ENCODE data around the gene MED10.
"Not testable (repeated sequence)": the region's sequence is repeated elsewhere in the genome, so short reads cannot be mapped to it uniquely, and the experiment has no call there.

Gene MED10

DNA sequence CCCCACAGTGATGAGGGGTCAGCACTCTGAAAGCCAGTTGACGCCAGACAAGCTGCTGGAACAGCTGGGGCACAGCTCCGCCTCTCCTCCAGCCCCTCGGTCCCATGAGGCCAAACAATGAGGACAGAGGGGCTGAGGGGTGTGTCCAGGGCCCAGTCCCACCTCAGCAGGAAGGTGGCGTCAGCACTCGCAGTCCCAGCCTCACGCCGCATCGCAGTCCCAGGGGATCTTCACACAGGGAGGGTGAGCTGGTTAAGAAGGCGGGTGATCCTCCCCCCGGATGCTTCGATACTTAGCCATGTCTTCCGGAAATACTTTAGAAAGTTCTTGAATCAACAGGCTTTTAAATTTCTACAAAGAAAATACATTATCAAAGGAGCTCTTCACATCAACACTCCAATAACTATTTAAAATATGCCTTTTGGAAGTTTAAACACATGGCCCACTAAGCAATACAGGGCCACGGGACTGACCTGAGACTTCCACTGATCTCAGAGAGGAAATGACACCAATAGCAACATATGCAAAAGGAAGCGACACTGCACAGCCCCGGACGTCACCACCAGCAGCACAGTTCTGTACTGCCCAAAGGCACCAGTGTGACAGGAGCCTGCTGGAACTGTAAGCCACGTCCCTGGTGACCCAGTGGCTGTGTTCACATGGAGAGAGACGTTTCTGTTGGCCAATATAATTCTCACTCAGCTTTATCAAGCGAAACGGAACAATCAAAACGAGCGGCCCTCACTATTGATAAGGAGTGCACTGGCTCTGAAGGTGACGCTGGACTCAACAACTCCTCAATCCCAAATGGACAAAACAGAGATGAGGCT is 5.9 kb downstream of the MED10 start:
- DNase-seq: no peak

DNA sequence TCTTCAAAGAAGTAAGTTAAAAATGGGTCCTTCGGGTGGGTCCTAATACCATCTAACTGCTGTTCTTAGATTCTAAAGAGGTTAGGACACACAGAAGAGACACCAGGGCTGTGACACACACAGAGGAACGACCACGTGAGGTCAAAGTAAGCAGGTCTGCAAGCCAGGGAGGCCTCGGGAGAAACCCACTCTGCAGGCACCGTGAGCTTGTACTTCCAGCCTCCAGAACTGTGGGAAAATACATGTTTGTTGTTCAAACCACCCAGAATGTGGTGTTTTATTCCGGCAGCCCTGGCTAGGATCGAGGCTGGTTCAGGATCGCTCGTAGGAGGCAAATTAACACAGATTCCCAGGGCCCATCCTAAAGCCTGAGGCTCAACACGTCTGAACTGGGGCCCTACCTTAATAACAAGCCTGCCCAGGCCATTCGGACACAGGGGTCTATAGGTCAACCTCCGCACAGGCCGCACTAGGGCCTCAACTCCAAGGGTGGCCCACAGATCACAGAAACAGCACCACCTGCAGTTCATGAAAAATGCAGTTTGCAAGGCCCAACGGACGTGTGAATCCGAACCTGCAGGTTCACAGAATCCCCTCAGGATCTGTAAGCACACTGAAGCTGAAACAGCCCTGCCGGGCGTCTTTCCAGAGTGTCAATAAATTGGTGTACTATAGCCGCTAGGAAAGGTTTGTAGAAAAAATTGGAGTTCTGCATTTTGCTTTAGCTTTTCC is 7.1 kb downstream of the MED10 start:
- no peak for DNase-seq

DNA sequence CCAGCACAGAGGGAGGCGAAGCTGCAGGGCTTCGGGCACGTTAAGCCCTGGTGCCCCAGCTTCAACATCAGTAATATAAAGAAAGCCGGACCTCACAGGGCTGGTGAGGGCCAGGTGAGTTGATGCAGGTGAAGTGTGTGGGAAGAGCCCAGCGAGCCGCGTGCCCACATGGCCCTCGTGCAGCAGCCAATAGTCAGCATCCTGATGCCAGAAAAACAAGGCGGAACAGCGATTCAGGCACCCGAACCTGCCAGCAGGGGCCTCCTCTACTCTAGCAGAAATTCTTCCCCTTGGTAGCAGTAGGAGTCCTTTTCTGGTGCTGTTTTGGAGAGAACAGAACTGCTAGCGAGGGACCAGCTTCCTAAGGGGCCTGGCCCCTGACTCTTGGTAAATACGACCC is 7.8 kb downstream of the MED10 start:
- no peak for DNase-seq

DNA sequence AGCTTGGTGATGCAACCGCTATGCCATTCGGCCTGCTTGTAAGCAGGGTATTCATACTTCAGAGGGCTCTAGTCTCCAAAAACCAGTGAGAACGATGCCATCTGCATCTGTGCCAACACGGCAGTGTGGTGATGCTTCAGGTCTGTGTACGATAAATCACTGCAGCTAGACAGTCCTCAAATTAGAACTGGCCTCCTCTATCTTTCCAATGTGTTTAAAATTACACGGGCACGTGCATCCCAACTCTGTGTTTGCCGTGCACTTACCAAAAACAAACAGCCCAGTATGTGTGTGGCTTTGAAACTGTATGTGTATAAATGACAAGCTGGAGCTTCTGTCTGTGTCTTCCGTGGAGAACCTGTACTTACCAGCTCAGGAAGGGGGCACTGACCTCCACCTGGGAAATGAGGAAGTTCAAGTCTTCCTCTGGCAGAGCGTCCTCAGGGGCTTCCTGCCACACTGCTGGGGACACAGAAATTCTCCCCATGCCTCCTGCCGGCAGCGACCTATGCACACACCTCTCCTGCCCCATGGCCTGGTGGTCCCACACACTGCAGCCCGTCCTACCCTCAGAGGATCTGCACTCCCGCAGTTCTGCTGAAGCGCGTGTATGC is 12.3 kb downstream of the MED10 start:
- no peak for DNase-seq

DNA sequence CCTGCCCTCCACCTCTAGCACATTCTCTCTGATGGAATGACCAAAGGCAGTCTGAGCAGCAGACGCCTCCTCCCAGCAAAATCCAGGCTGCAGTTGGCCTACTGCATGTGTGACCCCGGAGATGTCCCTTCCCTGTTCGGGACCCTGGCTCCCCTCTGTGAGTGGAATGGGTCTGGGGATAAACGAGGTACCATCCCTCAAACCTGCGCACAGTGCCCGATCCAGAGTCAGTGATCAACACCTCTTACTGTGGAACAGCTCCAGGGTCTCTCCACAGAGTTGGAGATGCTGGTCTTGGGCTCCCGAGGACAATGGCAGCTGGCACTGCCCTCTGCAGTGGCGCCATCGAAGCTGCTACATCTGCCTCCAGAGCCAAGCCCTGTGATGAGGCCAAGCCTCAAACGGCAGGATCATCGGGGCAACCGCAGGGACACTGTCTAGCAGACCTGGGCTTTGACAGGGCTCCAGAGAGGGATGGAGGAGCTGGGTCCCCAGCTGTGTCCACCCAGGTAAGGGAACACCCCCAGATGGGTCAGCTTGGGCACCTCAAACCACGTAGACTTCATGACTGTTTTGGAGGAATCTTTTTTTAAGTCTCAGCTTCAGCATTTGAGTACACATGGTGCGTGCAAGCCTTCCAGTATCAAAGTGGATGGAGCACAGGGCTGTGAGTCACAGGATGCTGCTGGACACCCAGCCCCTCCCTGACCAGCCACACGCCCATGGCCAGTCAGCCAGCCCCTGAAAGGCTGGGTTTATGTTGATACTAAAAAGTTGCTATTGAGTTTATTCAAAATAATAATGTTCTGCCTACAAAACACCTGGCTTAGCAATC is 13.0 kb downstream of the MED10 start:
- DNase-seq: no peak

DNA sequence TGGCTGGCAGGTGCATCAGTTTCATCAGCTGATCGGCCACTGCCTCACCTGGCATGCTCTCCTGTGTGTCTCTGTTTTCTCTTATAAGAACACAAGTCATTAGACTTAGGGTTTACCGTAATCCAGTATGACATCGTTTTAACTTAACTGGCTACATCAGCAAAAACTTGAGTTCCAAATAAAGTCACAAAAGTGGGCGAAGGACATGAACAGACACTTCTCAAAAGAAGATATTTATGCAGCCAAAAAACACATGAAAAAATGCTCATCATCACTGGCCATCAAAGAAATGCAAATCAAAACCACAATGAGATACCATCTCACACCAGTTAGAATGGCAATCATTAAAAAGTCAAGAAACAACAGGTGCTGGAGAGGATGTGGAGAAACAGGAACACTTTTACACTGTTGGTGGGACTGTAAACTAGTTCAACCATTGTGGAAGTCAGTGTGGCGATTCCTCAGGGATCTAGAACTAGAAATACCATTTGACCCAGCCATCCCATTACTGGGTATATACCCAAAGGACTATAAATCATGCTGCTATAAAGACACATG is 14.8 kb downstream of the MED10 start:
- not testable (repeated sequence) for DNase-seq

DNA sequence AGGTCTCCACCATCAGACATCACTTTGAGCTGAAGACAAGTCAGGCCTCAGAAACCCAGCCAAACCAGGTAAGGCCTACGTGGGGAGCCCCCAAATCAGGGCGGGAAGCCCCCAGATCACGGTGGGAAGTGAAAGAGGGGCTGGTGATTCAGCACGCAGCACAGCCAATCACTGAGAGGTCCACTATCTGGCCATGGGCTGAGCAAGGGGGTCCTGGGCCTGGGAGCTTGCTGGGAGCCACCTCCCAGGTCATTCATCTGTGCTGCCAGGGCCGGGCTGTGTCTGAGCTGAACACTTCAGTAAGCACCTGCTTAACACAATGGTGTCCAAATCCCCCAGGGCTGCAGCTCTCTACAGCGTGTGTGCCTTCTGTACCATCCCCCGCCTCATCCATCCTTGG is 15.5 kb downstream of the MED10 start:
- peak; percentile 35 for DNase-seq

DNA sequence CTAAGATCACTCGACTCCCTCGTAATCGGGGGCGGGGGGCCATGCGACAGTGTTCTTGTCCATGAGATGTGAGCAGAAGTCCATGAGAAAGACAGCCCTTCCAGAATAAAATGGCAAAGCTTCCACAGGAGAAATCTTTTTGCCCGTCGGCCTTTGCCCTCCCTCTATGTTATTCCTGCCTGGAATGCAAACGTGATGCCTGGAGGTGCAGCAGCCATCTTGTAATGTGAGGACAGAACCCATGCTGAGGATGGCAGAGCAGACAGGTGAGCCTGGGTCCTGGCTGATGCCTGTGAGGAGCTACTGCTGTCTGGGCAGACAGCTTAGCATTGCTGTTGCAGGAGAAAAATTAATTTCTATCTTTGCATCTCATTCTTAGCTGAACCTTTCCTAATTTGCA is 17.2 kb downstream of the MED10 start:
- DNase-seq: no peak

DNA sequence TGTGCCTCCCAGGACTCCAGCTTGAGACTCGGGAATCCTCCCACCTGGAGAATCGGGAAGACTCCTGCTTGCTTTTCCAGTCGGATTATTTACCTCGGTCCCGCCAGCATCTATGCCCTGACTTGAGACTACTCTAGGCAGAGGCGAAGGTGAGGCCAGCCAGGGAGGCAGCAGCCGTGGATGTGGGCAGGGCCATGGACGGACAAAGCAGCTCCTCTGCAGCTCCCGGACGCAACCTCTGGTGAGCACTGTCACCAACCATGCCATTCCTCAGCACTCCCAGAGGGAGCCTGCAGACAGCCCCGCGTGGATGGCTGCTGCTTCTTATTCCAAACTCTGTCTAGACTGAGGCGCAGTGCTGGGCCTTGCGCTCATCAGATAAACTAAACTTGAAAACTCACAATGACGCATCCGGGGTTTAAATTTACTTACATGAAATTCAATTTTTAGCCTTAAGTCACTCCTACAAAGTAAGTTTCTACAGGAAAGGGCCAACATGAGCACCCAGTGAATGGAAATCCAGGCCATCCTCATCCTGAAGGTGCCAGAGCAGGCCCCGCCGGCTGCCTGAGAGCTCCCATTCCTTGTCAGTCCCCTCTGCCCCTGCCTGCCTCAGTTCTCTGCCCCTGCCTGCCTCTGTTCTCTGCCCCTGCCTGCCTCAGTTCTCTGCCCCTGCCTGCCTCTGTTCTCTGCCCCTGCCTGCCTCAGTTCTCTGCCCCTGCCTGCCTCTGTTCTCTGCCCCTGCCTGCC is 17.8 kb downstream of the MED10 start:
- no peak for DNase-seq

DNA sequence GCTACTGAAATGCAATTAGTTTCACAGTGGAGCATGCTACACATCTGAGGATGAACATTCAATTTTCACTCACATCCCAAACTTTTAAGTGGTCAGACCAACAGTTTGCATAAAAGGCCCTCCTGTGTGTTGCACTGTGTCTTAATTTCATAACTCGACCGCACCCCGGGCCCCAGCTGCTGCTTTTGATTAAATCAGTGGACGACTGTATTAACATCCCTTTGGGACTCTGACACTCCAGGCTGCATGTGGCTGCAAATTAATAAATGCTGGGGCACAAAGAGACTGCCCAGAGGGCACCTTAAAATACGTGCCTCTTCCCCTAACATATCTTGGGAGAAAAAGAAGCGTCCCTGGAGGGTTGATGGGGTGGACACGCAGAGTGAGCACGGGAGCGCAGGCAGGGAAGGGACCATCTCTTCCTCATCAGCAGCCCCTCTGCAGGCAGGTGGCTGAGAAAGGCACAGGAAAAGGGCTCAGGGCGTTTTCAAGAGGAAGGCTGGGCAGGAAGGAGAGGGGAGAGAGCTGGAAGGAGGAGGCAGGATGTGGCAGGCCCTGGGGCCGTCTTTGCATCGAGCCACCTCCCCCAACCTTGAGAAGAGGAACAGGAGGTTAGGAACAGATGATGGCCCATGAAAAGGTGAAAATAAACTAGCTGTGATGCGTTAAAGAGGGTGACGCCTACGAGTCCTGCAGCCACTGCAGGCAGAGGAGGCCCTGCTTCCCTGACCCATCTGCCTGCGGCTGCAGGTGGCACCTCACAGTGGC is 18.6 kb downstream of the MED10 start:
- no peak for DNase-seq

DNA sequence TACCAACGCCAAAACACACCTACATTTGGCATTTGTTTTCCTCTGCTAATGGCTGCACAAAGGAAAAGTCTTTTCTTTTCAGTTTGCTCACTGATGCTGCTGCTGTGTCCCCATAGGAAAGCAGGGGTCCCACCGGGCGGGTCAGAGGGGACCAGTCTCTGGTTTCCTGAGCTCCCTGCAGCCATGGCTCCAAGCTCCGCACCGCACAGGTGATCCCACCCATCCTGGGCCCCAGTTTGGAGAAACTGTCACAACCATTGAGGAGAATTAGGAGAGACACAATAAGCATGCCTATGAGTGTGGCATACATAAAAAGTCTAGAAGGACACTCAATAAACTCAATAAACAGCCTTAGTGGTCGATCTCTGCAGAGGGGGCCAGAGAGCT is 19.9 kb downstream of the MED10 start:
- no peak for DNase-seq

DNA sequence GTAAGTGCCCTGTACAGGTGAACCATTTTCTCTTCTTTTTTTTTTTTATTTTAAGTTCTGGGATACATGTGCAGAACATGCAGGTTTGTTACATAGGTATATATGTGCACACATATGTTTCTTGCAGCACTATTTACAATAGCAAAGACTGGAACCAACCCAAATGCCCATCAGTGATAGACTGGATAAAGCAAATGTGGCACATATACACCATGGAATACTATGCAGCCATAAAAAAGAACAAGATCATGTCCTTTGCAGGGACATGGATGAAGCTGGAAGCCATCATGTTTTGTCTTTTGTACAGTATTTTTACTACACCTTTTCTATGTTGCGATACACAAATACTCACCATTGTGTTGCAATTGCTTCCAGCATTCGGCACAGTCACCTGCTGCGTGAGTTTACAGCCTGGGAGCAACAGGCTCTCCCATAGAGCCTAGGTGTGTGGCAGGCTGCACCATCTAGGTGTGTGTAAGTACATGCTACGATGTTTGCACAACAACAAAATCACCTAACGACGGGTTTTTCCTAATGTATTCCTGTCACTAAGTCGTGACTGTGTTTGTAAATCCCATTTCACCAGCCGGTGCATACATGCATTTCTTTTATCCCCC is 20.4 kb downstream of the MED10 start:
- DNase-seq: not testable (repeated sequence)

DNA sequence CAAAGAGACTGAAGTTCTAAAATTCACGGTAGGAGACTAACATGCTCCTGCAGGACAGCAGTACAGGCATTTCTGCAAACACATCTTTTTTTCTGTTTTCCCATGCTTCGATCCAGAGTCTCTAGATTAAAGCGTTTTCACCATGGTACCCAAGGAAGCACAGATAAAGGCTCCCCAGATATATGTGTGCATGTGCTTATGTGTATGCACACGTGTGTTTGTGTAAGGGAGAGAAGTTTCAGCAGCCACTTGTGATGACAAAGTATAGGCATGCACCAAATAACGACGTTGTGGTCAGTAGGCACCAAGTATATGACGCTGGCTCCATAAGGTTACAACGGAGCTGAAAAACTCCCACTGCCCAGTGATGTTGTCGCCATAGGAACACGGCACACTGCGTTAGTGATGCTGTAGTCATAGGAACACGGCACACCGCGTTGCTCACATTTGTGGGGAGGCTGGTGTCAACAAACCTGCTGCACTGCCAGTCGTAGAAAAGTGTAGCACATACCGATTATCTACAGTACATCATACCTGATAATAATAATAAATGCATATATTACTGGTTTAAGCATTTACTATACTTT is 21.7 kb downstream of the MED10 start:
- no peak for DNase-seq

DNA sequence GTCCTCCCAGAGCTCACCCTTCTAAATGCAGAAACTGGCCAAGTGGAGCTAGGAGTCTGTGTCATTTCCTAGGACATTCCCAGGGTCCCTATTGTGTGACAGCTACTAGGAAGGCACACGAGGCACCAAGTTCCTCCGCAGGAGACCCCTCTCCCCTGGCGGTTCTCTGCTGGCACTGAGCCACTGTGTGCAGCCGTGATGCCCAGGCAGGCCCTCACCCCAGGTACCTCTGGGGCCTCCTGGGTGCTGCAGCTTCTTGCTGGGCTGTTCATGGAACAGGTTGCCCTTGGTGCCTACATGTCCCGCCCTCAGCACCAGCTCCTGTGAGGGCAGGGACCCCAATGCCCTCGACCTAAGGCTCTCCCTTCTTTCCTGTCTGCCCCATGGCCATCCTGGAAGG is 23.1 kb downstream of the MED10 start:
- DNase-seq: no peak

DNA sequence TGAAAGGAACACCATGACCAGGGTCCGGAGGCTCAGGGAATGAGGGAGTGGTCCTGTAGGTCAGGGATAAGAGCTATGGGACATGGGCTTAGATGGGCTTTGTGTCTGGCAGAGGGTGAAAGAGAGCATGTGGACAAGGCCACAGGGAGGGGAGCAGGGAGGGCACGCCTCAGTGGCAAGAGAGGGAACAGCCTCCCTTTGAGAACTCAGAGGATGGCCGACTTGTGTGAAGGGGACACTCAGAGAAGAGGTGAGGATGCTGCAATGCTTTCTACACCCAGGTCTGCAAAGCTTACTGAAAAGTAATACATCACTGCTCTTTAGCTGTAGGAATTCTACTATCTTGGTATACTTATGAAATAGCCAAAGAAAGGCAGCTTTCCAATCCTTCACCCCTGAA is 23.5 kb downstream of the MED10 start:
- no peak for DNase-seq

DNA sequence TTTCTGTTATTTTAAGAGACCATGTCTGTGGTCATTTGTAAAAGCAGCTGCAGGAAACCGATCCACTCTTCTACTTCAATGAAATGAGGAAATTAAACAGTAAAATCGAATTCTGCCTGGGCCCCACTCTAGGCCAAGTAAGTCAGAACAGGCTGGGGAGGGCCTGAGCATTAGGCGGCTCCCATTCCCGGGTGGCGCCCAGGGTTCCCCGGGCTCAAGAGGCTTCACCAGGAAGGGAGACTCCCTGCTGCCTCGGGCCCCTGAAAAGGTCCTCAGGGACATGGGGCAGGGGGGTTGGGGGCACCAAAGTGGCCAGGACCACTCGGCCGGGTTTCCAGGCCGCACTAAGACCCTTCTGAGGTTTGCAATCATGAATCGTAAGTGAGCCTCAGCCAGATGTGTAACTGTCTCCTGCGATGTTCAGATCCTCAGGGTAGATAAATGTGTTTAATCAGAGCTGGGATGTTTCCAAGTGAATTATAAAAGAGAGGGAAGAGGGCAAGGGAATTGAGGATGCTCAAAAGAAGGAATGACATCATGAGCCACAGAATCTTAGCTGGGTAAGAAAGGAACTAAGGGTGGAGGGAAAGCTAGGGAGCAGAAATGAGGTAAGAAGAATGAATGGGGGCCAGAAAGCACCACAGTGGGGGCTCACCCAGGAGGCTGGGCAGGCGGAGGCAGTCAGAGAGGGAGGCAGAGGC is 24.6 kb downstream of the MED10 start:
- no peak for DNase-seq

DNA sequence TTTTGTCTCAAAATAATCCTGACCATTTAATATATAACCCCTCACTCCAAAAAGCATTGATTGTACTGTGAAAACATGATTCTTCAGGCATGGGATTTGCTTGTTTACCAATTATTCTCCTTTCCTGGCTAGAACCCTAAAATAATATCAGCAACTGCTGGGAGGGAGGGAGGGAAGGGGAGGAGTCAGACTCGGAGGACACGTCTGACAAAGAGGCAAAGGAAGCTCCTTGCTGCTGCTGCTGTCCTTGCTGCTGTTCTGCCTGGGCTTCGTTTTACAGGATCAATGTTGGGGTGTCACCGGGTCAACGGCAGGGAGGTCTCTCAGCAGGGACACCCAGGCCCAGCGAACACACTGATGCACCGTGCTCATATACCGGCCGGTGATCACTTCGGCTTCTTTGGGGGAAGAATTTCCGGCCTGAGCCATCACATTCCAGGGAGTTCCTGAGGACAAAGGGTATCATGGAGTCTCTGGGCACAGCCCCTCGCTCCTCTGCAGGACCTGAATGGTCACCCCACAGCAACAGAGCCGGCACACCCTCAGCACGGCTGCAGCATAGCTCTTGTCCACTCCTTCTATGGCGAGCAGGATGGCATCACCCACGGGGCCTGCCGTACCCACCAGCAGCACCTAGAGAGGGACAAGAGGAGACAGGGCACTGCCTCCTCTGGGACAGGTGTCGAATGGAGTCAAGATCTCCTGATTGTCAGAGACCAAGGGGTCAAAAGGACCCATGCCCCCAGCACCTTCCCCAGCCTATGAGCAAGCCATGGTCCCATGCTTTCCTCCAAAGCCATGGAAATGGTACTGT is 27.9 kb downstream of the MED10 start:
- DNase-seq: no peak

DNA sequence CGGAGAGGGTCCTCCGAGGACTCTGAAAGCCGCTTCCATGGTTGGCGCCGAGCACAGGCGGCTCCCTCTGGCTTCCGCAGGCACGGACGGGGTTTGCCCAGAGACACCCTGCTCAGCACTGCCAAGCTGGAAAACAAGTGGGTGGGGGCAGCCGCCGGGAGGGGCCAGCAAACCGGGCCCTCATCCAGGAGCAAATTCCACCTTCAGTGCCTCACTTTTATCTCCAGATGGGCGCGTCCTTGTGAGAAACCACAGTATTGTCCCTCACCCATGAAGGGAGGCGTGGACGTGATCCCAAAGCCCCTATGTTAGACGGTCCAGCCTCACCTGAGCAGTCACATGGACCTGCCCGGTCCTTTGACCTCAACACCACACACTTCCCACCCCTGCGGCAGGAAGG is 29.0 kb downstream of the MED10 start:
- DNase-seq: no peak

DNA sequence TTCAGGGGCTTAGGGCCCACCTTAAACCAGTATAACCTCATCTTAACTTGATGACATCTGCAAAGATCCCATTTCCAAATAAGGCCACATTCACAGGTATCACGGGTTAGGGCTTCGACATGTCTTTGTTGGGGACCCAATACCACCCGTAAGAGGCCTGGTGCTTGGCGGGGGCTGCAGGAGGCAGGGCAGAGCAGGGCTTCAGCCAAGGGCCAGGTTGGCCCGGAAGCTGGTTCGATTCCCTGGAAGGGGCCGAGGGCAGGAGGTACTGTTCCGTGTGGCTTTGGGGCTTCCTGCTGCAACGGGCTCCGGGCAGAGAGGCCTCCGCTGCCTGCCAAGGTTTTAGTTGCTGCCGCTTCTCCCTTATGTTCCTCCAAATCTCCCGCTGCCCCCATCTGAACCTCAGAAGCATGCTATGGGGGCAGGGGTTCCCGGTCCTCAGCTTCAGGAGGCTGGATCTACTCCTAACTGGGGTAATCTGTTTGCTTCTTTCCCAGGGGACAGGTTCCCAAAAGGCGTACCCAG is 29.8 kb downstream of the MED10 start:
- no peak for DNase-seq

All from NCI-H1436 (cell line).